DMS 273 (cell line): ENCODE results near the gene TTYH1.

Source experiments
- DNase-seq: peaks from one replicate; lab custom pipeline; 2025; ENCODE audit not compliant: unreplicated experiment; lab: John Stamatoyannopoulos, UW

TTYH1 gene

DNA sequence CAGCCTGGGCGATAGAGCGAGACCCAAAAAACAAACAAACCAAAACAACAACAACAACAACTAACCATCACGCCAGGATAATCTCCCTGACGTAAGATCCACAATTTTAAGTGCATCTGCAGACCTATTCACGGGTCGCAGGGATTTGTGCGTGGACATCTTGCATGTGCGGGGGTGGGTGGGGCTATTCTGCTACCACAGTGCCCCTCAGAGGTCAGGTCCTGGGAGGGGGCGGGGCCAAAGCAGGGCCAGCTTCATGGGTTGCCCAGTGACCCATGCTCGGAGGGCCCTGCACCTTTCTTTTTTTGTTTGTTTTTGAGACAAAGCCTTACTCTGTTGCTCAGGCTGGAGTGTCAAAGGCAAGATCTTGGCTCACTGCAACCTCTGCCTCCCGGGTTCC lies 60.4 kb downstream of the TTYH1 start:
- no peak for DNase-seq

DNA sequence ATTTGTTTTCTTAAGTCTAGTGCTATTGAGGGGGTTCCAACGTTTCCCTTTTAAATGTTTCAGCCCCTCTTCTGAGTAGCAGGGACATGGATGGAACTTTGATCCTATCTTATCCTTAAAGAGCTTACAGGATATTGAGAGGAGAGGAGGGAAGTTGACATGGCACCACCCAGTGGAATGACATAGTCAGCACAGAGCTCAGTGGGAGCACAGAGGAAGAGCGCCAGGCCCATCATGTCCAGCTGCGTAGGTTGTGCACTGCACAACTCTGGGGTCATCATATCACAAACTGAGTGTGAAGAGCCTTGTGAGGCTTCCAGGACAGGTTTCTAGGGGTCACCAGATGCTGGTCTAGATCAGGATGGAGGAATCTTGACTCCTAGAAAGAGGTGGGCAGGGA lies 62.4 kb downstream of the TTYH1 start:
- no peak for DNase-seq

DNA sequence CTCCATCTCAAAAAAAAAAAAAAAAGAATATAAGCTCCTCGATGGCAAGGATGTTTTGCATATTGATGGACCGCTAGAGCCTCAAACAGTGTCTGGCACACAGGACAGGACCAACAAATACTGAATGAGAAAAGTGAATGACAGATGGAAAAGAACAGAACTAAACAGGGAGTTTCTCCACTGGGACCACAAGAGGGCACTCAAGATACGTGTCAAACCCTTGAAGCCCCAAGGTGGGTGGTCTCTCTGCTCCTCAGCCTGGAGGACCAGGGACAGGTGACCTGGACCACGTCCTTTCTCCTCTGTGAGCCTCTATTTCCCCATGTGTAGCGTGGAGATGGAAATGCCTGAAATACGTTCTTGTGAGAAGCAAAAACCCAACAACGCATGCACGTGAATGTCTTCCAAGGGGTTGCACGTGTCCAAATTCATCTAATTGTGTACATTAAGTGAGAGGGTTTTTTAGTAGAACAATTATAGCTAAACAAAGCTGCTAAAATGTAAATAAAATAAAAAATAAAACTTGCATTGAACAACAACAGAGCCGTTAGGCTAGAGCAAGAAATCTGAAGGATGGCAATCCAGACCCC lies 63.5 kb downstream of the TTYH1 start:
- peak; percentile 74 for DNase-seq

DNA sequence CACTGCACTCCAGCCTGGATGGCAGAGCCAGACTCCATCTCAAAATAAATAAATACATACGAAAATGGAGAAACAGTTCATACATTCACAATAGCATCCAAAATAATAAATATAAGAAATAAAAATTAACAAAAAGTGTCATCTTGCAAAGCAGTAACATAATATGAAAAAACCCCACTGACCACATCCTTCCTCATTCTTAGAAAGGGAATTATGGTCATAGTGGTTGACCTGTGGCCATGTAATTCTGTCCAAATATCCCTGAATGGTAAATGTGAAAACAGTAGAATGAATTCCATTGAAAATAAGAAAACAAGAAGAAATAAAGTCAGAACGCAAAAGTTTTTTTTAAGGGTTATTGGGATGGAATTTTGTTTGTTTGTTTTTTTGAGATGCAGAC lies 64.8 kb downstream of the TTYH1 start:
- no peak for DNase-seq

DNA sequence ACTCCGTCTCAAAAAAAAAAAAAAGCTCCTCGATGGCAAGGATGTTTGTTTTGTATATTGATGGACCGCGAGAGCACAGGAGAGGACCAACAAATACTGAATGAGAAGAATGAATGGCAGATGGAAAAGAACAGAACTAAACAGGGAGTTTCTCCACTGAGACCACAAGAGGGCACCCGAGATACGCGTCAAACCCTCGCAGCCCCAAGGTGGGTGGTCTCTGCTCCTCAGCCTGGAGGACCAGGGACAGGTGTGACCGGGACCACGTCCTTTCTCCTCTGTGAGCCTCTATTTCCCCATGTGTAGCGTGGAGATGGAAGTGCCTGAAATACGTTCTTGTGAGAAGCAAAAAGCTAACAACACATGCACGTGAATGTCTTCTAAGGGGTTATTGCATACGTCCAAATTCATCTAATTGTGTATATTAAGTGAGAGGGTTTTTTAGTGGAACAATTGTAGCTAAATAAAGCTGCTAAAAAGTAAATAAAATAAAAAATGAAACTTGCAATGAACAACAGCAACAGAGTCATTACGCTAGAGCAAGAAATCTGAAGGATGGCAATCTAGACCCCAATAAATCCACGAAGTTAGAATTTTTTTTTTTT lies 66.2 kb downstream of the TTYH1 start:
- DNase-seq, result peak; percentile 71

DNA sequence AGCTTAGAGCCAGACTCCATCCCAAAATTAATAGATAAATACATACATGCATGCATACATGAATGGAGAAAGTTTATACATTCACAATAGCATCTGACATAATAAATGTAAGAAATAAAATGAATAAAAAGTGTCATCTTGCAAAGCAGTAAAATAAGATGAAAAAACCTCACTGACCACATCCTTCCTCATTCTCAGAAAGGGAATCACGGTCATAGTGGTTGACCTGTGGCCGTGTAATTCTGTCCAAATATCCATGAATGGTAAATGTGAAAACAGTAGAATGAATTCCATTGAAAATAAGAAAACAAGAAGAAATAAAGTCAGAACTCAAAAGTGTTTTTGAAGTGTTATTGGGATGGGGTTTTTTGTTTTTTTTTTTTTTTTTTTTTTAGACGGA lies 67.6 kb downstream of the TTYH1 start:
- DNase-seq, result no peak

DNA sequence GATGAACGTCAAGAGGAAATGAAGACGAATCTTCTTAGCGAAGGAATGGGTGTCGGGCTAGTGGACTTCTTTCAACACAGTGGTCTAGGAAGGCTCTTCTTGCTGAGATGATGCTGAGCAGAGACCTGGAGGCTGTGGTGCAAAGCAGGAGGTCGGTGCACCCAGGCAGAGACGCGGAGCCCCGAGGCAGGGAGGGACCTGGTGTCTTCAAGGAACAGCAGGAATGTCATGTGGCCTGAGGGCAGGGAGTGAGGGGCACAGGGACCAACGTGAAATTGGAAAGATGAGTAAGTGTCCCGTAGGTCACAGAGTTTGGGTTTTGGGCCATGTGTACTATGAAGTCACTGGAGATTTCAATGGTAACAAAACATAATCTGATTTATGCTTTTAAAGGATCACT lies 69.2 kb downstream of the TTYH1 start:
- no peak for DNase-seq

DNA sequence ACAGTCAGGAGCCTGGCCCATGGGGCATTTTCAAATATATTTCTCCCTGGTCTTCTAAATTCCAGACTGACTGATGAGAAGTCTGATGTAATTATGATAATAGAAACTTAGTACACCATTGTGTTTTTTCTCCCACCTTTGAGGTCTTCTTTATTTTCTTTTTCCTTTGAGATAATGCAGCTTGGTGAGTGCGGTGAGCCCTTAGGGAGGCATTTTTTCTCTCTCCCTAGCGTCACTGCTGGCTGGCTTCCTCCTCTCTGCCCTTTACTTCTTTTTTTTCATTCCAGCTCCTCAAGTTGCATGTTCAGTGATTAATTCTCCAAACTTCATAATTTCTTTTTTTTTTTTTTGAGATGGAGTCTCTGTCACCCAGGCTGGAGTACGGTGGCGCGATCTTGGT lies 70.6 kb downstream of the TTYH1 start:
- no peak for DNase-seq
